NCI-H345 (cell line): ENCODE measurements around the gene ADAMTS14.

Experiments used
- DNase-seq: peaks from one replicate; lab custom pipeline; 2025; lab: John Stamatoyannopoulos, UW

The ADAMTS14 gene

DNA sequence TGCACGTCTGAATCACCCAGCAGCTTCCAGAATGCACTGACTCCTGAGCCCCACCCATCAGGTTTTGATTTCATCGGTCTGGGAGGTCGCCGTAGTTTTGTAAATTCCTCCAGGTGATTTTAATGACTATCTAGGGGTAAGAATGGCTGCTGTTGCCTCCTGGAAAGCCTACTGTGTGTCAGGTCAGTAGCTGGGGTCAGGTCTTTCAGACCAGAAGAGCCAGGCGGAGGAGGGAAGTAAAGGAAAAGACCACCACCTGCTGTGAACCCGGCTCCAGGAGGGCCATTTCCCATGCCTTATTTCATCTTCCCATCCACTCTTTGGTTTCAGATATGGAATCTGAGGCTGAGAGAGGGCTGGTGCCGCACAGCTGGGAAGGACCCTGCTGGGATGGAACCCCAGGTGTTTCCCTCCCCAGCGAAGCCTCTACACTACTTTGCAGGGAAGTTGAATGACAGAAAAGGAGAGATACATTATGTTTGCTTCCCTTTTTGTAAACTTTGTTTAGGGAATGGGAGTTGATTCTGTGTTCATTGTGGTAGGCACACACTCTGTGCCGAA is 19.8 kb downstream of the ADAMTS14 start:
- no peak for DNase-seq

GRCh38 chr10:70693619-70694335 is 21.5 kb downstream of the ADAMTS14 start:
- DNase-seq: no peak

DNA sequence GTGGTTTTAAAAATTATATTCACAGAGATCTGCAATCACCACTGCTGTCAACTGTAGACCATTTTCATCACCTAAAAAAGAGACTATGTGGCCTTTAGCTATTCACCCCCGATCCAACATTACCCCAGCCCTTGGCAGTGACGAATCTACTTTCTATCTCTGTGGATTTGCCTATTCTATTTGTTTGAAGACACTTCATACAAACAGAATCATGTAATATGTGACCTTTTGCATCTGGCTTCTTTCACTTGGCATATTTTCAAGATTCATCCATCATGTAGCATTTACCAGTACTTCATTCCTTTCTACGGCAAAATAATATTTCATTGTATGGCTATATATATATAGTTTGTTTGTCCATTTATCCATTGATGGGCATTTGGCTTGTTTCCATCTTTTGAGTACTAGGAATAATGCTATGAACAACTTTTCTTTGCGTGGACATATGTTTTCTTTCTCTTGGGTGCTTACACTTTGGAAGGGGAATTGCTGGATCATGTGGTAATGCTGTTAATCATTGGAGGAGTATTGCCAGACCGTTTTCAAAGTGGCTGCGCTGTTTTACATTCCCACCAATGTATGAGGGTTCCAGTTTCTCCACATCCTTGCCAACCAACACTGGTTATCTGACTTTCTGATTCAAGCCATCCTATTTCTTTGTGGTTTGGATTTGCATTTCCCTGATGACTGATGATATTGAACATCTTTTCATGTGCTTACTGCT is 22.3 kb downstream of the ADAMTS14 start:
- no peak for DNase-seq

DNA sequence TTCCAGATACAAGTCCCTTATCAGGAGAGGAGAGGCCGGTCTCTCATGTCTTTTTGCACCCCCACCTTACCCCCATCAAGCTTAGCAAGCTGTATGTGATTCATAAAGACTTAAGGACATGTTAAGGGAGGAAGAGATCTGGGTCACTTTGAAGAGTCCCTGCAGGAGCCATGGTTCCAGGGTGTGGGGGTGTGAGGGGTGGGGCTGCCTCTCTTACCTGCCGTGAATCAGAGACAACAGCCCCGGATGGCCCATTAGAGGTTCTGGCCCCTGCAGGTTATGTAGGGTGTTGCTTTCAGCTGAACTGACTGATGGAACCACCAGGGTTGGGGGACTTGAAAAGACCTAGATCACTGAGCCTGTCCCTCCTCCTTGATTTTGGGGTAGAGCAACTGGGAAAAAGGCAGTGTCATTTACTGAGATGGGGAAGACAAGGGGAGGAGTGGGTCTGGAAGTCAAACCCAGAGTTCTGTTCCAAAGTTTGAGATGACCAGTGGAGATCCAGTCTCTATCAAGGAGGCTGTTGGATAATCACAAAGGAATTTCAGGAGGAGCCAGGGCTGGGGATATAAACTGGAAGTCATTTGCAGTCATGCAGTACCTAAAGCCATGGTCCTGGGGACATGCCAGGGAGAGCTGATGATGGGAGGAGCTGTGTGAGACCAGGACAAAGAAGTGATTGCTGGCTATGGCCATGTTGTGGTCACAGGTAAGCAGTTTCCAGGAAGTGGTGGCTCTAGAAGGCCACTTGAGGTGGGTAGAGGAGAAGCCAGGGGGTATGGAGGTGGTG is 23.1 kb downstream of the ADAMTS14 start:
- no peak for DNase-seq

GRCh38 chr10:70698211-70698610 is 25.9 kb downstream of the ADAMTS14 start:
- no peak for DNase-seq

DNA sequence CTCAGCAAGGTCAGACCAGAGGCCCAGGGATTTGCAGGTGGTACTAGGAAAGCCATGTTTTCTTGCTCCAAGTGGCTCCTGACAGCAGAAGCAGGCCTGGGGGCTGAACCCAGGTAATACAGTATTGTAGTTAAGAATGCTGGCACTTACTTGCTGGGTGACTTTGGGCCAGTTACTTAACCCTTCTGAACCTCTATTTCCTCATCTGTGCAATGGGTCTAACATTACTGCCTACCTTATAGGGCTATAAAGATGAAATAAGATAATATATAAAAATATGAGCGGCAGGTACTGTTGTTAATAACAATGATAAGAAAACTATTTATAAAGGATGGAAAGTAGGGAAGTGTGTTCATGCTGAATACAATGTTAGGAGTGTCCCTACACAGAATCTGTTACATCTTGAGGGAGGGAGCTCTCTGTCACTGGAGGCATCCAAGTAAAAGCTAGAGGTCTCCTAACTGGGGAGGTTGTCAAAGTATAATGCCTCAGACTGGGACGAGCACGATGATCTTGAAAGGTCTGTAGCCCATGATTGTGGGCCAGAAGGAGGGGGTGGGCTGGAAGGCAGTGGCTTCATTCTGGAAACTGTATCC is 26.9 kb downstream of the ADAMTS14 start:
- DNase-seq: no peak

DNA sequence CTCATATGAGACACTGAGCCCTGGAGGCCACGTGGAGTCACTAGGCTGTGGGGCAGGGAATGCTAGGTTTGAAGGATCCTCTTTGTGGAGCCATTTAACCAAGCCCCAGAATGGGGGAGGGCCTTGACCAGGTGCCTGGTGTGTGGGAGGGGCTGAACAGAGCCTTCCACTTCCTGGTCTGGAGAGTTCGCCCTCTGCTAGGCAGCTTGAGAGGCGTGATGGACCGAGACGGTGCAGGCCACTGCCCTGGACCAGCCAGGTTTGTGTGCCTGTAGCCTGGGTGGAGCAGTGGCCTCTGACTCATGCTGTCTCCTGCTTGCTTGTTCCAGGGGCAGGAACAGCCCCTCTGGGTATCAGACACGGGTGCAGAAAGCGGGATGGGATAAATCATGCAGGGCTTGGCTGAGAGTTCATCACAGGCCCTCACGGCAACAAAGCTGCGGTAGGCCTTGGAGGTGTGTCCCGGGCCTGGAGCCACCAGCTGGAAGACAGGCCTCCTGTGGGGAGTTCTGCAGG is 27.4 kb downstream of the ADAMTS14 start:
- DNase-seq: no peak

GRCh38 chr10:70702190-70702763 is 30.0 kb downstream of the ADAMTS14 start:
- no peak for DNase-seq

DNA sequence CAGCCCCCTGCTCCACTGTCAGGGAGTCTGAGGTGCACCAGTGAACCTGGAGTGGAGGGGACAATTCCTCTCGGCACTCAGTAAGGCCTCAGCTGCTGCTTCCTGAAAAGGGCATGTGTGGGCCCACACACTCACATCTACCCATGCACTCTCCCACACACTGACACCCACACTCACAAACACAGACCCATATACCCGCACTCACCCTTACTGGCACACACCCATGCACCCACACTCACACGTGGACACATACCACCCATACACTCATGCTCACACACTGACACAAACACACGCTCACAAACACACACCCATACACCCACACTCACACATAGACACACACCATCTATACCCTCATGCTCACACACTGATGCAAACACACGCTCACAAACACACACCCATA is 31.9 kb downstream of the ADAMTS14 start:
- DNase-seq: no peak

GRCh38 chr10:70705121-70705861 is 33.0 kb downstream of the ADAMTS14 start:
- DNase-seq: no peak

GRCh38 chr10:70711177-70711576 is 38.9 kb downstream of the ADAMTS14 start:
- DNase-seq: no peak

DNA sequence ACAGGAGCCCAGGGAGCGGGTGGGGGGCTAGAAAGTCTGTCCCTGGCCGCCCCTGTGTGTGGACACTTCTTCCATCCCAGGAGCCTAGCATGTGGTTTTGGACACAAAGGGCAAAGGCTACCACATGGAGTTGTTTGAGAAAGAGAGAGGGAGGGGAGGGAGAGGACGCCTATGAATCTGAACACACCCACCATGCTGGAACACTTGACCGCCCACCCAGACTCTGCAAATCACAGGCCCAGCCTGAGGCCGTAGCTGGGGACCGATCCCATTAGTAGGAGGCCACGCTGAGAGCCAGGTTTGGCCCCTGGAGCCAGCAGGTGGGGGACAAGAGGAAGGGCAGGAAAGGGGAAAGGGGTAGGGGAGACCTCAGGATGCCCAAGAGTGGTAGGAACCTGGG is 39.6 kb downstream of the ADAMTS14 start:
- no peak for DNase-seq

DNA sequence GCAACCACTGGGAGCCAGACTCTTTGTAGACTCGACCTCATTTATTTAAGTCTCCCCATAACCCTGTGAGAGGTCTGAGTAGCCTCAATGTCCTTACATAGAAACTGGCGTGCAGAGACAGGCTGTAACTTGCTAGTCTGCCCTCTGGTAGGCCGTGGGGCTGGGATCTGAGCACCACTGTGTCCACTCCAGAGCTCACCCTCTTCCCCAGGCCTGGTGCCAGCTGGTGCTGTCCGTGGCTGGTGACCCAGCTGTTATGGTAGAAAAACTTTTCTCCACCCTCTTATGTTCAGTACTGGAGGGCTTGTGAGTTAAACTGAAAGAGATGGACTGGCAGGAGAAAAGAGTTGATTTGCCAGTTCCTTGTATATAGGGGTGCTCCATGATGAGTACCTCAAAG is 41.9 kb downstream of the ADAMTS14 start:
- DNase-seq: no peak

GRCh38 chr10:70714951-70715350 is 42.6 kb downstream of the ADAMTS14 start:
- no peak for DNase-seq

GRCh38 chr10:70715853-70716795 is 43.8 kb downstream of the ADAMTS14 start:
- peak; percentile 94 for DNase-seq

GRCh38 chr10:70722820-70723424 is 50.6 kb downstream of the ADAMTS14 start:
- no peak for DNase-seq

- DNase-seq: no peak
These were observed 51.5 kb downstream of the ADAMTS14 start for GRCh38 chr10:70723771-70724170.

DNA sequence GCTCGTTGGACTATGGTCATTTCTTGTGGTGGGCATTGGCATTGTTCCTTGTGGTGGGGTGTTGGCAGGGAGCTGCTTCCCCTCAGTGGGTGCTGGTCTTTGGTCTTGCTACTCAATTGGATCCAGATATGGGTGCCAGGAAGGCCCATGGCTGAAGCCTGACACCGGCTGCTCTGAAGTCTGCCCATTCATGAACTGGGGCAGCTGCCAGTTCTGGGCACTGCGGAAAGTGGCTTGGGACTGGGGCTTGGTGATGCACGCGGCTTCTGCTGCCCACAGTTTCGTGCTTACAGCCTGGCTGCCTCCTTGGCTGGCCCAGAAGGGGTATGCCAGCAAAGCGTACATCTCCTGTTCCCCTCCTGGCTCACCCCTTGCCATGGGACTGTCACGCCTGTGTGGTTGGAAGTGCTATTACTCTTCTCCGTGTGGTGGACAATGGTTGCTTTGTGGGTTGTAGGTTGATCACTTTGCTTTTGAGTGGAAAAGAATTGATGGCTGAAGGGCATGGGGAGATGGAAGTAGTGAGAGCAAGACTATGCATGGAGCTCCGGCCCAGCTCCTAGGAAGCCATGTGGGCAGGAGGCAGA is 54.7 kb downstream of the ADAMTS14 start:
- DNase-seq: no peak

DNA sequence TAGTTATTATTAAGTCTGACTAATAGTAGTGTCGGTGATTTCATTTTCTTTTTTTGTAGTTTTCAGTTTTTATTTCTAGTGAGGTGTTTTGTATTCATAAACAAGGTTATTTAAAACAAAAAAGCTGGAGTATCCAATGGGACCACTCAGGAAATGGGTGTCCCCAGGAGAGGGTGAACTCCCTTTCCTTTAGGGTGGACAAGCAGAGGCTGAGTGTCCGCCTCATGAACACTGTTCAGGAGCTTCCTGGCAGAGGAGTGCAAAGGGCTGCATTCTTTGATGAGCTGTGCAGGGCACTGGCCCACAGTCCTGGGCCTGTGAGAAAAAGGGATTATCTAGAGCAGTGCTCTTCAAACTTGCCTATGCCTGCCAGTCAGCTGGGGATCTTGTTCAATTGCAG is 56.0 kb downstream of the ADAMTS14 start:
- no peak for DNase-seq
